Measurements from ENCODE around the gene TAF4. TPM values are rescaled to one million over a fixed set of nuclear protein-coding genes. Genes with fewer than 3 reads are reported as not detected.

Gene TAF4
- polyA plus RNA-seq, 1 donor from 2014 or later = 10.2 TPM

DNA sequence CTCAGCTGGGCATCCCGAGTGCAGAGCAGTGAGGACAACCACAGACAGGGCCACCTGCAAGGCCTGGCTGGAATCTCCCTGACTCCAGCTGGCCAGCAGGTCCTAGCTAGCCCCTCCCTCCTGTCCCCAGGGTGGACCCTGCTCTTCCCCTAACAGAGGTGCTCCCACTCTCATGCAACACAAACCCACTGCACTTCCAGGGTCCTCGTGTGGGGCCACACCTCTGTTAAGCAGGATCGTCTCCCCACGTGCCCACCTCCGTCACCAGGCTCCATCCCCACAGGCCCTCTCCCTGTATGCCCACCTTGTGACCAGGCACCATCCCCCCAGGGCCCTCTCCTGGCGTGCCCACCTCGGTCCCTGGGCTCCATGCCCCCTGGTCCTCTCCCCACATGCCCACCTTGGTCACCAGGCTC is 17.3 kb downstream of the TAF4 start:
- TF ChIP-seq CTCF (IDR thresholded peaks at IDR 0.05; ENCODE audit: poor library complexity, severe bottlenecking) = no peak
- TF ChIP-seq SMC3 (conservative IDR thresholded peaks at IDR 0.05; ENCODE audit: poor library complexity) = no peak
- no peak for TF ChIP-seq TAF1 (IDR thresholded peaks at IDR 0.05; ENCODE audit: low read depth)
- no peak for TF ChIP-seq EP300 (conservative IDR thresholded peaks at IDR 0.05; ENCODE audit: poor library complexity, severe bottlenecking)
- TF ChIP-seq, protein P1, sequence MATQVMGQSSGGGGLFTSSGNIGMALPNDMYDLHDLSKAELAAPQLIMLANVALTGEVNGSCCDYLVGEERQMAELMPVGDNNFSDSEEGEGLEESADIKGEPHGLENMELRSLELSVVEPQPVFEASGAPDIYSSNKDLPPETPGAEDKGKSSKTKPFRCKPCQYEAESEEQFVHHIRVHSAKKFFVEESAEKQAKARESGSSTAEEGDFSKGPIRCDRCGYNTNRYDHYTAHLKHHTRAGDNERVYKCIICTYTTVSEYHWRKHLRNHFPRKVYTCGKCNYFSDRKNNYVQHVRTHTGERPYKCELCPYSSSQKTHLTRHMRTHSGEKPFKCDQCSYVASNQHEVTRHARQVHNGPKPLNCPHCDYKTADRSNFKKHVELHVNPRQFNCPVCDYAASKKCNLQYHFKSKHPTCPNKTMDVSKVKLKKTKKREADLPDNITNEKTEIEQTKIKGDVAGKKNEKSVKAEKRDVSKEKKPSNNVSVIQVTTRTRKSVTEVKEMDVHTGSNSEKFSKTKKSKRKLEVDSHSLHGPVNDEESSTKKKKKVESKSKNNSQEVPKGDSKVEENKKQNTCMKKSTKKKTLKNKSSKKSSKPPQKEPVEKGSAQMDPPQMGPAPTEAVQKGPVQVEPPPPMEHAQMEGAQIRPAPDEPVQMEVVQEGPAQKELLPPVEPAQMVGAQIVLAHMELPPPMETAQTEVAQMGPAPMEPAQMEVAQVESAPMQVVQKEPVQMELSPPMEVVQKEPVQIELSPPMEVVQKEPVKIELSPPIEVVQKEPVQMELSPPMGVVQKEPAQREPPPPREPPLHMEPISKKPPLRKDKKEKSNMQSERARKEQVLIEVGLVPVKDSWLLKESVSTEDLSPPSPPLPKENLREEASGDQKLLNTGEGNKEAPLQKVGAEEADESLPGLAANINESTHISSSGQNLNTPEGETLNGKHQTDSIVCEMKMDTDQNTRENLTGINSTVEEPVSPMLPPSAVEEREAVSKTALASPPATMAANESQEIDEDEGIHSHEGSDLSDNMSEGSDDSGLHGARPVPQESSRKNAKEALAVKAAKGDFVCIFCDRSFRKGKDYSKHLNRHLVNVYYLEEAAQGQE (IDR thresholded peaks at IDR 0.05; ENCODE audit: borderline replicate concordance) = no peak
- no peak for TF ChIP-seq RAD21 (conservative IDR thresholded peaks at IDR 0.05)
- TF ChIP-seq MXI1 (conservative IDR thresholded peaks at IDR 0.05; ENCODE audit: poor library complexity, severe bottlenecking) = no peak
- TF ChIP-seq POLR2AphosphoS5 (IDR thresholded peaks at IDR 0.05) = no peak
- no peak for TF ChIP-seq EZH2 (IDR thresholded peaks at IDR 0.05; ENCODE audit: borderline replicate concordance, insufficient read depth, low read length, poor library complexity, severe bottlenecking)
- Histone ChIP-seq H3K79me2 (replicated peaks; ENCODE audit: insufficient read depth, low read length) (peaks cover 37% of the 10 kb centered on the region), H3K4me2 (ENCODE audit: low read length) (no peak overlapping the region), H3K9ac (ENCODE audit: low read length) (no peak overlapping the region), H3K4me3 (ENCODE audit: low read length) (no peak overlapping the region), H3K27ac (ENCODE audit: low read length) (no peak overlapping the region), H3F3A (ENCODE audit: insufficient read depth, low read length, poor library complexity, severe bottlenecking) (no peaks in the 10 kb centered on the region), H3K36me3 (ENCODE audit: insufficient read depth, low read length) (no peaks in the 10 kb centered on the region), H3K9me3 (ENCODE audit: low read length) (no peaks in the 10 kb centered on the region), H3K27me3 (ENCODE audit: insufficient read depth, low read depth, low read length) (no peaks in the 10 kb centered on the region), H2AFZ (ENCODE audit: low read depth, low read length) (no peak overlapping the region), H4K20me1 (ENCODE audit: insufficient read depth) (no peaks in the 10 kb centered on the region), H3K9me2 (ENCODE audit: insufficient read depth, low read length) (no peaks in the 10 kb centered on the region)

DNA sequence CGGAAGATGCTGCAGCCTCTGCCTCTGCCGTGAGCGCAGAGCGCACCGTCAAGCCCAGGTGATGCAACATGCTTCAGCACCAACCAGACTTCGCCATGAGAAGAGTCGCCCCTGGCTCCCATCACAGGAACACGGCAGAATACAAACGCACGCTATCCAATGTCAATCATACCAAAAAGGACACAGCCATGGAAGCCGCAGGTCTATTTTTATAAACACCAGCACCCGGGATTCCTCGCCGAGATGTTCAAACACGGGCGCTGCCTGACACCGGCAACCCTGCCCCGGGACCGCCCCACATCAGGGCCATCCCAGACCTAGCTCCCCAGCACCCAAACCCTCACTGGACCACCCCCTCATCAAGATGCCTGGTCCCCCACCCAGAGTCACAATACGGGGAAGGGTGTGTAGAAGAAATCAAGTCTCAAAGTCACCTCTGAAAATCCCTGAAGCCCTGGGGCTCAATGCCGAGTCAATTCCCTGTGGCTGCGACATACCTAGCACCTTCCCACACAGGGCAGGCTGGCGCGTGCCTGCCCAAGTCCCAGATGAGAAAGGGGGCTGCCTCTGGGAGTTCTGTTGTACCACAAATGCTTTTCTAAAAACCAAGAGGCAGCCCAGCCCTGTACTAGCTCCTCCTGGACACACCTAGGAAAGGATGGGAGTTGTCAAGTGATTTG is 17.9 kb downstream of the TAF4 start:
- Histone ChIP-seq H4K20me1 (ENCODE audit: insufficient read depth) (no peaks in the 10 kb centered on the region), H3F3A (ENCODE audit: insufficient read depth, low read length, poor library complexity, severe bottlenecking) (no peaks in the 10 kb centered on the region), H3K9me3 (ENCODE audit: low read length) (no peaks in the 10 kb centered on the region), H3K36me3 (ENCODE audit: insufficient read depth, low read length) (no peaks in the 10 kb centered on the region), H3K27me3 (ENCODE audit: insufficient read depth, low read depth, low read length) (no peaks in the 10 kb centered on the region), H3K27ac (ENCODE audit: low read length) (no peak overlapping the region), H3K79me2 (replicated peaks; ENCODE audit: insufficient read depth, low read length) (peaks cover 42% of the 10 kb centered on the region), H3K9me2 (ENCODE audit: insufficient read depth, low read length) (no peaks in the 10 kb centered on the region), H3K4me2 (ENCODE audit: low read length) (no peak overlapping the region), H3K4me3 (ENCODE audit: low read length) (no peak overlapping the region), H2AFZ (ENCODE audit: low read depth, low read length) (no peak overlapping the region), H3K9ac (ENCODE audit: low read length) (no peak overlapping the region)
- TF ChIP-seq EP300 (conservative IDR thresholded peaks at IDR 0.05; ENCODE audit: poor library complexity, severe bottlenecking) = no peak
- TF ChIP-seq POLR2AphosphoS5 (IDR thresholded peaks at IDR 0.05) = no peak
- no peak for TF ChIP-seq SMC3 (conservative IDR thresholded peaks at IDR 0.05; ENCODE audit: poor library complexity)
- TF ChIP-seq RAD21 (conservative IDR thresholded peaks at IDR 0.05) = no peak
- no peak for TF ChIP-seq MXI1 (conservative IDR thresholded peaks at IDR 0.05; ENCODE audit: poor library complexity, severe bottlenecking)
- TF ChIP-seq, protein P1 (IDR thresholded peaks at IDR 0.05; ENCODE audit: borderline replicate concordance) = no peak
- TF ChIP-seq CTCF (IDR thresholded peaks at IDR 0.05; ENCODE audit: poor library complexity, severe bottlenecking) = no peak
